Measurements from ENCODE around the gene AQR.
"Not testable (repeated sequence)": the region's sequence is repeated elsewhere in the genome, so short reads cannot be mapped to it uniquely, and the experiment has no call there.

DNA sequence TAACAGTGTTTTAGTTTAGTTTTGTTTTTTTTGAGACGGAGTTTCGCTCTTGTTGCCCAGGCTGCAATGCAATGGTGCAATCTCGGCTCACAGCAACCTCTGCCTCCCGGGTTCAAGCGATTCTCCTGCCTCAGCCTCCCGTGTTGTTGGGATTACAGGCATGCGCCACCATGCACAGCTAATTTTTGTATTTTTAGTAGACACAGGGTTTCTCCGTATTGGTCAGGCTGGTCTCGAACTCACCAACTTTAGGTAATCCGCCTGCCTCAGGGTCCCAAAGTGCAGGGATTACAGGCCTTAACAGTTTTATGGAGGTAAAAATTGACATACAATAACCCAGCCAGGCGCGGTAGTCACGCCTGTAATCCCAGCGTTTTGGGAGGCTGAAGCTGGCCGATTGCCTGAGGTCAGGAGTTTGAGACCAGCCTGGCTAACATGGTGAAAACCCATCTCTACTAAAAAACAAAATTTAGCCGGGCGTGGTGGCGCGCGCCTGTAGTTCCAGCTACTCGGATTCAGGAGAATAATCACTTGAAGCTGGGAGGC is 629 bp upstream of the AQR start:
- TF ChIP-seq, protein P1, sequence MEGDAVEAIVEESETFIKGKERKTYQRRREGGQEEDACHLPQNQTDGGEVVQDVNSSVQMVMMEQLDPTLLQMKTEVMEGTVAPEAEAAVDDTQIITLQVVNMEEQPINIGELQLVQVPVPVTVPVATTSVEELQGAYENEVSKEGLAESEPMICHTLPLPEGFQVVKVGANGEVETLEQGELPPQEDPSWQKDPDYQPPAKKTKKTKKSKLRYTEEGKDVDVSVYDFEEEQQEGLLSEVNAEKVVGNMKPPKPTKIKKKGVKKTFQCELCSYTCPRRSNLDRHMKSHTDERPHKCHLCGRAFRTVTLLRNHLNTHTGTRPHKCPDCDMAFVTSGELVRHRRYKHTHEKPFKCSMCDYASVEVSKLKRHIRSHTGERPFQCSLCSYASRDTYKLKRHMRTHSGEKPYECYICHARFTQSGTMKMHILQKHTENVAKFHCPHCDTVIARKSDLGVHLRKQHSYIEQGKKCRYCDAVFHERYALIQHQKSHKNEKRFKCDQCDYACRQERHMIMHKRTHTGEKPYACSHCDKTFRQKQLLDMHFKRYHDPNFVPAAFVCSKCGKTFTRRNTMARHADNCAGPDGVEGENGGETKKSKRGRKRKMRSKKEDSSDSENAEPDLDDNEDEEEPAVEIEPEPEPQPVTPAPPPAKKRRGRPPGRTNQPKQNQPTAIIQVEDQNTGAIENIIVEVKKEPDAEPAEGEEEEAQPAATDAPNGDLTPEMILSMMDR (IDR thresholded peaks at IDR 0.05): not testable (repeated sequence)
- TF ChIP-seq POLR2A (IDR thresholded peaks at IDR 0.05): not testable (repeated sequence)
